Muscle of leg (tissue), 11 donors: ENCODE results near the gene RLN3. TPM values are rescaled to one million over a fixed set of nuclear protein-coding genes. Genes with fewer than 3 reads are reported as not detected.
A peak's percentile ranks its signal among the peaks of the same experiment; 100 is the strongest.

Experiments
- DNase-seq: peaks from one replicate; pipeline ENCODE4 v3.0.0; 2013
- H3K27ac ChIP-seq: one replicate; pipeline ENCODE4 v1.5.1; 2013; ENCODE audit warnings: mild to moderate bottlenecking, low read length, control low read depth
- H3K27me3 ChIP-seq: one replicate; pipeline ENCODE4 v1.6.1; 2013; ENCODE audit warnings: low read length; ENCODE audit not compliant: control insufficient read depth, insufficient read depth
- H3K36me3 ChIP-seq: one replicate; pipeline ENCODE4 v1.6.1; 2013; ENCODE audit warnings: low read length; ENCODE audit not compliant: control insufficient read depth, insufficient read depth
- H3K4me1 ChIP-seq: one replicate; pipeline ENCODE4 v1.6.1; 2013; ENCODE audit warnings: low read length; ENCODE audit not compliant: control insufficient read depth, insufficient read depth
- H3K4me3 ChIP-seq: one replicate; pipeline ENCODE4 v1.5.1; 2013; ENCODE audit warnings: low read length, control low read depth
- H3K9me3 ChIP-seq: replicated peaks from 2 replicates; pipeline ENCODE4 v1.6.1; 2013; ENCODE audit warnings: low read depth, low read length; ENCODE audit not compliant: control insufficient read depth
- WGBS: methylation state at CpG from one replicate; pipeline ENCODE4 v1.1.5; 2013; ENCODE audit warnings: missing lambda C conversion rate; ENCODE audit not compliant: insufficient coverage; 5-methylcytosine and 5-hydroxymethylcytosine counted together
- polyA plus RNA-seq, 8 donors: library from polyadenylated mRNA; unstranded; fragments of 120-200 nt; gene quantifications; one replicate each; pipeline versions ENCODE4 v1.2.1 to v1.2.3, GENCODE V29; 2013; ENCODE audit warnings: inconsistent platforms in 1 of 8, low replicate concordance in 1 of 8; ENCODE audit not compliant: insufficient read length in 8 of 8, insufficient read depth in 1 of 8
- total RNA-seq: library from RNA; stranded (reverse); fragments of 120-200 nt; gene quantifications from one replicate; pipeline ENCODE4 v1.2.4, GENCODE V29; 2013

Gene RLN3
- total and polyA plus RNA-seq, 9 donors = not detected

DNA sequence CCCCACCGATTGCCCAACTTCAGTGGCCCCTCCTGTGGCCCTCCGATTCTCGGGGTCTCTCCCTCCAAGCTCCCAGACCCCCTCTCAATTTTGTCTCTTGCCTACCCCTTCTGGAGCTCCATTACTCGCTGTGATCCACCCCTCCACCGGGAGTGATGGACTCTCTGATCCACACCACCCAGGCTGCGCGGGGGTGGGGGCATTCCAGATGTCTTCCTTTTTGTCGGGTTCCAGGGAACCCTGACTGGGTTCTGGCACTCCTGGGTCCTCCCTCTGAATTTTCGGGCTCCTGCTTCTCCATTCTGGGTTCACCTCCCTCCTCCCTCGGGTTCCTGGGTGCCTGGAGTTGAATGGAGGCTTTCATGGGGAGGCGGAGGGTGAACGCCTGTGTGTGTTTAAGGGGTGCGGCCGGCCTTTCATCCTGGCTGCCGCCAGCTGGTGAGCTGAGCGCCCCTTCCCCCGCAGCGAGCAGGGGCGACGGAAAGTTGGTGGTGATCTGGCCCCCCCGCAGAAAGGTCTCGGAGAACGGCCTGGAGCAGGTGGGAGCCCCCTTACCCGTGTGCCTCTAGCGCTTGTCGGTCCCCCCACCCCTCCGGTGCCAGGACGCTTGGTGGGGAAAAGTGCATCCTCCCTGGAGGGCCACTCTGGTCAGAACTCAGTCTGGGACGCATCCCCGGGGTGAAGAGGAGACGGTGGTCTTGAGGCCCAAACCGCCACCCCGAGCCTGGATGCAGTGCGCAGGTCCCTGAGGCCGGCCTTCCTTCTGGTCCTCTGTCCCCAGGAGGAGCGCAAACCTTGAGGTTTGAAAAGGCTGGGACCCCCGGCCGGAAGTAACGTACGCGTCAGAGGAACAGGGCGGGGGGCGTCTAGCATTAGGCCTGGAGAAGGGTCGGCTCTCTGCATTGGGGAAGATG, 46.2 kb downstream of the RLN3 start:
- WGBS = 4% methylated on average over 36 of the region's 44 CpGs
- no peaks in the 10 kb centered on the region for H3K36me3 ChIP-seq
- DNase-seq = no peak
- H3K9me3 ChIP-seq = no peaks in the 10 kb centered on the region
- peaks cover 22% of the 10 kb centered on the region for H3K27me3 ChIP-seq
- H3K4me3 ChIP-seq = peak overlapping the region; percentile 61
- peaks cover 34% of the 10 kb centered on the region for H3K4me1 ChIP-seq
- peak overlapping the region; percentile 78 for H3K27ac ChIP-seq

DNA sequence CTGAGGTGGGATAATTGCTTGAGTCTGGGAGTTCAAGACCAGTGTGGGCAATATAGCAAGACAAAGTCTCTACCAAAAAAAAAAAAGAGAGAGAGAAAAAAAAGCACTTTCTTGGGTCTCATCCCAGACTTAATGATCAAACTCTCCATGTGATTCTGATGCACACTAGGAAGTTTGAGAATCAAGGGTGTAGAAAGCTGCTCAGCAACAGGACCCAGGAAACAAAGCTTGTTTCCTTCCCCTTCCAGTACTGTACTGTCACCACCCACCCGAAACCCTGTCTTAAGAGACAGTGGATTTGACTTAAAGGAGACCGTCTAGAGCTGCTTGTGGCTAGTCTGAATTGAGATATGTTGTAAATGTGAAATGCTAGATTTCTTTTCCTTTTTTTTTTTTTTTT, 50.5 kb downstream of the RLN3 start:
- DNase-seq = peak; percentile 58
- H3K27ac ChIP-seq = no peak overlapping the region
- H3K36me3 ChIP-seq = peaks cover 2% of the 10 kb centered on the region
- H3K4me1 ChIP-seq = peaks cover 33% of the 10 kb centered on the region
- peaks cover 13% of the 10 kb centered on the region for H3K27me3 ChIP-seq
- no CpG with 5 or more reads among the region's 2 CpGs for WGBS
- no peak overlapping the region for H3K4me3 ChIP-seq
- H3K9me3 ChIP-seq = no peaks in the 10 kb centered on the region

Other genes with a start within 250 kb of the RLN3 start
- gene ZSWIM4, start 232.7 kb upstream of the RLN3 start, total RNA-seq = 1.5 TPM
- gene ZSWIM4, start 232.7 kb upstream of the RLN3 start, polyA plus RNA-seq = 1 to 10 TPM; 3.1 to 6.1 (median 4.5) TPM
- 2.6 TPM for gene NANOS3, start 151.0 kb upstream of the RLN3 start, total RNA-seq
- gene NANOS3, start 151.0 kb upstream of the RLN3 start, polyA plus RNA-seq = 1 to 10 TPM in 7 of 8 donors, under 1 TPM in 1; 0.71 to 3.4 (median 1.4) TPM
- 2.1 TPM for gene BRME1, start 122.0 kb upstream of the RLN3 start, total RNA-seq
- 1 to 10 TPM; 2.4 to 6.1 (median 4.0) TPM for gene BRME1, start 122.0 kb upstream of the RLN3 start, polyA plus RNA-seq
- gene CC2D1A, start 121.9 kb upstream of the RLN3 start, total RNA-seq = 8.7 TPM
- 10 to 100 TPM; 12.0 to 18.6 (median 15.3) TPM for gene CC2D1A, start 121.9 kb upstream of the RLN3 start, polyA plus RNA-seq
- 0.09 TPM for gene PODNL1, start 89.7 kb upstream of the RLN3 start, total RNA-seq
- 1 to 10 TPM in 2 of 8 donors, under 1 TPM in 6; 0.63 to 1.4 (median 0.98) TPM for gene PODNL1, start 89.7 kb upstream of the RLN3 start, polyA plus RNA-seq
- gene DCAF15, start 75.6 kb upstream of the RLN3 start, total RNA-seq = 14.9 TPM
- 10 to 100 TPM; 18.6 to 26.1 (median 21.5) TPM for gene DCAF15, start 75.6 kb upstream of the RLN3 start, polyA plus RNA-seq
- gene RFX1, start 21.8 kb upstream of the RLN3 start, total RNA-seq = 1.8 TPM
- 1 to 10 TPM; 6.2 to 9.5 (median 7.3) TPM for gene RFX1, start 21.8 kb upstream of the RLN3 start, polyA plus RNA-seq
- 3.4 TPM for gene IL27RA, start 3.6 kb downstream of the RLN3 start, total RNA-seq
- gene IL27RA, start 3.6 kb downstream of the RLN3 start, polyA plus RNA-seq = 1 to 10 TPM; 1.9 to 6.1 (median 4.1) TPM
- 0.18 TPM for gene PALM3, start 33.9 kb downstream of the RLN3 start, total RNA-seq
- 1 to 10 TPM in 5 of 8 donors, under 1 TPM in 3; 0.33 to 2.3 (median 1.2) TPM for gene PALM3, start 33.9 kb downstream of the RLN3 start, polyA plus RNA-seq
- 0.62 TPM for gene MISP3, start 44.6 kb downstream of the RLN3 start, total RNA-seq
- gene MISP3, start 44.6 kb downstream of the RLN3 start, polyA plus RNA-seq = 1 to 10 TPM in 2 of 8 donors, under 1 TPM in 6; 0.65 to 1.4 (median 0.78) TPM
- gene C19orf67, start 57.6 kb downstream of the RLN3 start, total RNA-seq = 0.18 TPM
- gene C19orf67, start 57.6 kb downstream of the RLN3 start, polyA plus RNA-seq = not detected
- gene SAMD1, start 62.6 kb downstream of the RLN3 start, total RNA-seq = 27.1 TPM
- gene SAMD1, start 62.6 kb downstream of the RLN3 start, polyA plus RNA-seq = 10 to 100 TPM; 38.3 to 53.6 (median 44.8) TPM
- gene PRKACA, start 89.6 kb downstream of the RLN3 start, total RNA-seq = 121 TPM
- gene PRKACA, start 89.6 kb downstream of the RLN3 start, polyA plus RNA-seq = 100 to 1,000 TPM; 303 to 485 (median 426) TPM
- gene ASF1B, start 108.4 kb downstream of the RLN3 start, total RNA-seq = 6.6 TPM
- 10 to 100 TPM in 7 of 8 donors, 1 to 10 TPM in 1; 8.2 to 15.1 (median 12.7) TPM for gene ASF1B, start 108.4 kb downstream of the RLN3 start, polyA plus RNA-seq
- gene ADGRL1, start 178.0 kb downstream of the RLN3 start, total RNA-seq = 7.8 TPM
- gene ADGRL1, start 178.0 kb downstream of the RLN3 start, polyA plus RNA-seq = 10 to 100 TPM; 14.3 to 28.0 (median 21.5) TPM